Osteoblast (primary cell): ENCODE measurements around the gene HPN. TPM values are rescaled to one million over a fixed set of nuclear protein-coding genes. Genes with fewer than 3 reads are reported as not detected.

Source experiments
- DNase-seq: peaks from one replicate; pipeline ENCODE4 v3.0.0; 2011; ENCODE audit warnings: low spot score, mixed read lengths; ENCODE audit not compliant: insufficient read length; ENCODE audit errors: missing footprints
- H2AFZ ChIP-seq: 2 replicates; pipeline ENCODE4 v1.6.0; 2011; ENCODE audit warnings: mild to moderate bottlenecking, low read length
- H3K27ac ChIP-seq: 2 replicates; pipeline ENCODE4 v1.5.1; 2011; ENCODE audit warnings: mild to moderate bottlenecking, low read depth, low read length, moderate library complexity
- H3K27me3 ChIP-seq: 2 replicates; pipeline ENCODE4 v1.6.0; 2012; ENCODE audit warnings: mild to moderate bottlenecking, control low read depth, inconsistent platforms, low read length, moderate library complexity; ENCODE audit not compliant: insufficient read depth
- H3K36me3 ChIP-seq: 2 replicates; pipeline ENCODE4 v1.5.1; 2011; ENCODE audit warnings: mild to moderate bottlenecking, low read length, control low read depth, moderate library complexity; ENCODE audit not compliant: insufficient read depth
- H3K4me1 ChIP-seq: 2 replicates; pipeline ENCODE4 v1.5.1; 2011; ENCODE audit warnings: mild to moderate bottlenecking, low read length, control low read depth, moderate library complexity; ENCODE audit not compliant: insufficient read depth
- H3K4me2 ChIP-seq: 2 replicates; pipeline ENCODE4 v1.6.0; 2011; ENCODE audit warnings: mild to moderate bottlenecking, low read length; ENCODE audit not compliant: insufficient read depth
- H3K4me3 ChIP-seq: fragments of 200-600 bp; sonication (generic); 3 replicates; pipeline ENCODE4 v1.5.1; 2012; ENCODE audit warnings: mild to moderate bottlenecking, low read length, inconsistent platforms; ENCODE audit not compliant: insufficient read depth
- H3K79me2 ChIP-seq: 2 replicates; pipeline ENCODE4 v1.6.0; 2012; ENCODE audit warnings: mild to moderate bottlenecking, low read length, control low read depth, inconsistent platforms; ENCODE audit not compliant: insufficient read depth
- H3K9me3 ChIP-seq: 2 replicates; pipeline ENCODE4 v1.5.1; 2011; ENCODE audit warnings: low read depth, low read length, control low read depth
- H4K20me1 ChIP-seq: 2 replicates; pipeline ENCODE4 v1.6.0; 2012; ENCODE audit warnings: mild to moderate bottlenecking, low read length, control low read depth; ENCODE audit not compliant: insufficient read depth
- CTCF ChIP-seq: IDR thresholded peaks from 2 replicates; pipeline ENCODE4 v1.5.1; 2011; ENCODE audit warnings: mild to moderate bottlenecking, low read depth, low read length, moderate library complexity; ENCODE audit errors: extremely low read depth
- total RNA-seq: library from RNA; depleted of rRNA; stranded (reverse); fragments of >200 nt; gene quantifications from 2 replicates; pipeline ENCODE4 v1.2.3, GENCODE V29; 2012

HPN gene
- total RNA-seq, 1 donor: under 0.01 TPM

DNA sequence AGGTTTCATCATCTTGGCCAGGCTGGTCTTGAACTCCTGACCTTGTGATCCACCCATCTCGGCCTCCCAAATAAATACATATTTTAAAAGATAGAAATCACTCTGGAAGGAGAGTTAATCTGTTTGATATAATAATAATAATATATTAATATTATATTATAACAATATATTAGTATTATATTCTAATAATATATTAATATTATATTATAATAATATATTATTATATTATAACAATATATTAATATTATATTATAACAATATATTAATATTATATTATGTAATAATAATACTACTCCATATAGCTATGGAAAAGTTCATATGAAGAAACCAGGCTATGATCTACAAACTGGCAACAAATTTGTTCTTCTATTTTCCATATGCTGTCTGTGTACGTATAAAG lies 16.8 kb downstream of the HPN start:
- H3K9me3 ChIP-seq: no peaks in the 10 kb centered on the region
- no peaks in the 10 kb centered on the region for H3K27me3 ChIP-seq
- TF ChIP-seq CTCF: no peak
- no peak overlapping the region for H3K4me2 ChIP-seq
- no peak overlapping the region for H3K27ac ChIP-seq
- no peak overlapping the region for H3K4me3 ChIP-seq
- no peak overlapping the region for H2AFZ ChIP-seq
- no peaks in the 10 kb centered on the region for H3K4me1 ChIP-seq
- no peaks in the 10 kb centered on the region for H3K36me3 ChIP-seq
- no peaks in the 10 kb centered on the region for H4K20me1 ChIP-seq
- no peaks in the 10 kb centered on the region for H3K79me2 ChIP-seq
- no peak for DNase-seq

DNA sequence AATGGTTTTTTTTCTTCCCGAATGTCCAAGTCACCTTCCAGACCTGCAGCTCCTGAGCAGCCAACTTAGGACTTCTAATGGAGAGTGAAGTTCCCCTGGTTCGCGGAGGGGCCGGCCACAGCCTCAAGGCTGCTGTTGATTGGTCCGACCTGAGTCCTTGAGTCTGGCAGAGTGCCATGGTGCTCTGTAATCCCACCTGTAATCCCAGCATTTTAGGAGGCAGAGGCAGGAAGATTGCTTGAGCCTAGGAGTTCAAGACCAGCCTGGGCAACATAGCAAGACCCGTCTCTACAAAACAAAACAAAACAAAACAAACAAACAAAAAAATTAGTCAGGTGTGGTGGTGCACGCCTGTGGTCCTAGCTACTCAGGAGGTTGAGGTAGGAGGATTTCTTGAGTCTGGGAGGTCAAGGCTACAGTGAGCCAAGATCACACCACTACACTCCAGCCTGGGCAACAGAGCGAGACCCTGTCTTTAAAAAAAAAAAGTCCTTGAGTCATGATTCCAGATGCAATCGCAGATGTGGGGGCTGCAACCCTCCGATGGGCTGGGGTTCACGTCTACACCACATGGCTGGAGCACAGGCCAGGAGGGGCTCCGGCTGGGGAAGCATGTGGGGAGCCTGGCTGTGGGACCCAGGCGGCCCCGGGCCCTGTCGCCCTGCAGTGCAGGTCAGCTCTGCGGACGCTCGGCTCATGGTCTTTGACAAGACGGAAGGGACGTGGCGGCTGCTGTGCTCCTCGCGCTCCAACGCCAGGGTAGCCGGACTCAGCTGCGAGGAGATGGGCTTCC lies 17.7 kb downstream of the HPN start:
- no peak for TF ChIP-seq CTCF
- Histone ChIP-seq H3K27ac (no peak overlapping the region), H3K4me3 (no peak overlapping the region), H3K36me3 (no peaks in the 10 kb centered on the region), H3K4me2 (no peak overlapping the region), H4K20me1 (no peaks in the 10 kb centered on the region), H3K4me1 (no peaks in the 10 kb centered on the region), H2AFZ (no peak overlapping the region), H3K9me3 (no peaks in the 10 kb centered on the region), H3K27me3 (no peaks in the 10 kb centered on the region), H3K79me2 (no peaks in the 10 kb centered on the region)
- no peak for DNase-seq

- no peak overlapping the region for H3K4me3 ChIP-seq
- H2AFZ ChIP-seq: no peak overlapping the region
- H4K20me1 ChIP-seq: no peaks in the 10 kb centered on the region
- H3K79me2 ChIP-seq: no peaks in the 10 kb centered on the region
- no peaks in the 10 kb centered on the region for H3K36me3 ChIP-seq
- TF ChIP-seq CTCF: no peak
- H3K4me2 ChIP-seq: no peak overlapping the region
- no peak overlapping the region for H3K27ac ChIP-seq
- H3K9me3 ChIP-seq: no peaks in the 10 kb centered on the region
- DNase-seq: no peak
- H3K27me3 ChIP-seq: no peaks in the 10 kb centered on the region
- H3K4me1 ChIP-seq: no peaks in the 10 kb centered on the region
Observed at GRCh38 chr19:35059799-35060091, 18.2 kb downstream of the HPN start.

DNA sequence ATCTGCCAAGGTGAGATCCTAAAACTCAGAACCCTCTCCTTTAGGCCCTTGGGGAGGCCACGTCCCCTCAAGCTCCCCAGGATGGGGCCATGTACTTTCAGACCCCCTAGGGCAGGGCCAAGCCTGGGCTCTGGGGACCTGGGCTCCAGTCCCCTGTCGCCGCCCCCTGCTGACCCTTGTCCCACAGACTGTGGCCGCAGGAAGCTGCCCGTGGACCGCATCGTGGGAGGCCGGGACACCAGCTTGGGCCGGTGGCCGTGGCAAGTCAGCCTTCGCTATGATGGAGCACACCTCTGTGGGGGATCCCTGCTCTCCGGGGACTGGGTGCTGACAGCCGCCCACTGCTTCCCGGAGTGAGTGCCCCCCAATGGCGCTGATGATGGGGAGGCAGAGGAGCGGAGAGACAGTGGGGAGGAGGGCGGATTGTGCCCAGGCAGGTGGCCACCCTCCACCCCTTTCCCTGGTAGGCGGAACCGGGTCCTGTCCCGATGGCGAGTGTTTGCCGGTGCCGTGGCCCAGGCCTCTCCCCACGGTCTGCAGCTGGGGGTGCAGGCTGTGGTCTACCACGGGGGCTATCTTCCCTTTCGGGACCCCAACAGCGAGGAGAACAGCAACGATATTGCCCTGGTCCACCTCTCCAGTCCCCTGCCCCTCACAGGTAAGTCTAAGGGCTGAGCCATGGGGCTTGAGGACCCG lies 18.8 kb downstream of the HPN start:
- Histone ChIP-seq H3K4me3 (no peak overlapping the region), H3K9me3 (no peaks in the 10 kb centered on the region), H3K27ac (no peak overlapping the region), H3K36me3 (no peaks in the 10 kb centered on the region), H4K20me1 (no peaks in the 10 kb centered on the region), H3K79me2 (no peaks in the 10 kb centered on the region), H3K4me2 (no peak overlapping the region), H3K4me1 (no peaks in the 10 kb centered on the region), H3K27me3 (no peaks in the 10 kb centered on the region), H2AFZ (no peak overlapping the region)
- DNase-seq: peak; percentile 53
- TF ChIP-seq CTCF: no peak
